ENCODE measurements around the gene TMEM183A.
"Not testable (repeated sequence)": the region's sequence is repeated elsewhere in the genome, so short reads cannot be mapped to it uniquely, and the experiment has no call there.

The TMEM183A gene

GRCh38 chr1:203001986-203002385, 5.2 kb upstream of the TMEM183A start:
- no peak for TF ChIP-seq CTCF (IDR thresholded peaks at IDR 0.05; ENCODE audit: low read depth, low read length)
- H3K4me3 ChIP-seq (ENCODE audit: low read depth, low read length): no peak overlapping the region

GRCh38 chr1:203002951-203003350, 4.2 kb upstream of the TMEM183A start:
- no peak for TF ChIP-seq CTCF (IDR thresholded peaks at IDR 0.05; ENCODE audit: low read depth, low read length)
- H3K4me3 ChIP-seq (ENCODE audit: low read depth, low read length): no peak overlapping the region

GRCh38 chr1:203005395-203006142, 1.6 kb upstream of the TMEM183A start:
- not testable (repeated sequence) for H3K4me3 ChIP-seq (ENCODE audit: low read depth, low read length)

- H3K4me3 ChIP-seq (ENCODE audit: low read depth, low read length): no peak overlapping the region
- TF ChIP-seq CTCF (IDR thresholded peaks at IDR 0.05; ENCODE audit: low read depth, low read length): no peak
Observed at GRCh38 chr1:203009185-203009584, 2.0 kb downstream of the TMEM183A start.

GRCh38 chr1:203011582-203011981, 4.4 kb downstream of the TMEM183A start:
- TF ChIP-seq CTCF (IDR thresholded peaks at IDR 0.05; ENCODE audit: low read depth, low read length): no peak
- H3K4me3 ChIP-seq (ENCODE audit: low read depth, low read length): no peak overlapping the region

GRCh38 chr1:203017061-203017460, 9.9 kb downstream of the TMEM183A start:
- no peak overlapping the region for H3K4me3 ChIP-seq (ENCODE audit: low read depth, low read length)
- no peak for TF ChIP-seq CTCF (IDR thresholded peaks at IDR 0.05; ENCODE audit: low read depth, low read length)

- H3K4me3 ChIP-seq (ENCODE audit: low read depth, low read length): no peak overlapping the region
- no peak for TF ChIP-seq CTCF (IDR thresholded peaks at IDR 0.05; ENCODE audit: low read depth, low read length)
Observed at GRCh38 chr1:203017692-203018091, 10.5 kb downstream of the TMEM183A start.

GRCh38 chr1:203022855-203023254, 15.7 kb downstream of the TMEM183A start:
- H3K4me3 ChIP-seq (ENCODE audit: low read depth, low read length): not testable (repeated sequence)

Measured in WI38 (cell line).